Adipocyte (in vitro differentiated cells): ENCODE results near the gene LEKR1.

Experiments
- DNase-seq: peaks from one replicate; pipeline ENCODE4 v3.0.0-alpha.2; 2015; ENCODE audit warnings: low read depth
- H3K27me3 ChIP-seq: replicated peaks from 2 replicates; pipeline ENCODE4 v1.7.0; 2013; ENCODE audit warnings: mild to moderate bottlenecking, low read length, moderate library complexity; ENCODE audit not compliant: control insufficient read depth, insufficient read depth
- H3K36me3 ChIP-seq: 2 replicates; pipeline ENCODE4 v1.7.0; 2013; ENCODE audit warnings: low read length, mild to moderate bottlenecking, moderate library complexity; ENCODE audit not compliant: control insufficient read depth, insufficient read depth, severe bottlenecking
- H3K4me1 ChIP-seq: 2 replicates; pipeline ENCODE4 v1.7.0; 2013; ENCODE audit warnings: mild to moderate bottlenecking, low read length, moderate library complexity; ENCODE audit not compliant: control insufficient read depth, insufficient read depth
- H3K4me3 ChIP-seq: 2 replicates; pipeline ENCODE4 v1.7.0; 2013; ENCODE audit warnings: mild to moderate bottlenecking, low read length, moderate library complexity
- H3K9ac ChIP-seq: 2 replicates; pipeline ENCODE4 v1.7.0; 2013; ENCODE audit warnings: mild to moderate bottlenecking, low read length, moderate library complexity
- H3K9me3 ChIP-seq: 2 replicates; pipeline ENCODE4 v1.7.0; 2013; ENCODE audit warnings: mild to moderate bottlenecking, low read length, moderate library complexity; ENCODE audit not compliant: control insufficient read depth

LEKR1 gene

GRCh38 chr3:156826144-156826895, at the start of gene LEKR1:
LEKR1 (plus strand) TSS chr3:156826353; CDS start chr3:156829330, 2,977 bp downstream.
- H3K4me3 ChIP-seq, result peak within 1 kb of the TSS; percentile 92
- H3K36me3 ChIP-seq, result no peaks in the 10 kb centered on the region
- DNase-seq, result peak; percentile 87
- H3K4me1 ChIP-seq, result peaks cover 5% of the 10 kb centered on the region
- no peaks in the 10 kb centered on the region for H3K27me3 ChIP-seq
- no peaks in the 10 kb centered on the region for H3K9me3 ChIP-seq
- H3K9ac ChIP-seq, result peak within 1 kb of the TSS; percentile 90

GRCh38 chr3:156776871-156777270, 49.3 kb upstream of the LEKR1 start:
- H3K4me1 ChIP-seq, result peaks cover 10% of the 10 kb centered on the region

GRCh38 chr3:156781310-156782230, 44.6 kb upstream of the LEKR1 start:
- no peaks in the 10 kb centered on the region for H3K27me3 ChIP-seq
- no peaks in the 10 kb centered on the region for H3K9me3 ChIP-seq
- no peak overlapping the region for H3K9ac ChIP-seq
- no peaks in the 10 kb centered on the region for H3K36me3 ChIP-seq
- DNase-seq, result no peak
- no peak overlapping the region for H3K4me3 ChIP-seq
- H3K4me1 ChIP-seq, result peaks cover 3% of the 10 kb centered on the region

More at GRCh38 chr3:156776871-156777270, 49.3 kb upstream of the LEKR1 start:
- no peak for DNase-seq
- no peaks in the 10 kb centered on the region for H3K9me3 ChIP-seq
- H3K9ac ChIP-seq, result no peak overlapping the region
- no peaks in the 10 kb centered on the region for H3K27me3 ChIP-seq
- H3K4me3 ChIP-seq, result no peak overlapping the region
- H3K36me3 ChIP-seq, result no peaks in the 10 kb centered on the region

GRCh38 chr3:156782319-156782718, 43.8 kb upstream of the LEKR1 start:
- Histone ChIP-seq H3K9me3 (no peaks in the 10 kb centered on the region), H3K4me3 (no peak overlapping the region), H3K9ac (no peak overlapping the region), H3K27me3 (no peaks in the 10 kb centered on the region), H3K36me3 (no peaks in the 10 kb centered on the region), H3K4me1 (no peaks in the 10 kb centered on the region)
- DNase-seq, result no peak

GRCh38 chr3:156782921-156783320, 43.2 kb upstream of the LEKR1 start:
- H3K9me3 ChIP-seq, result no peaks in the 10 kb centered on the region
- no peak overlapping the region for H3K9ac ChIP-seq
- no peaks in the 10 kb centered on the region for H3K36me3 ChIP-seq
- no peak overlapping the region for H3K4me3 ChIP-seq
- no peaks in the 10 kb centered on the region for H3K27me3 ChIP-seq
- peaks cover 6% of the 10 kb centered on the region for H3K4me1 ChIP-seq
- DNase-seq, result no peak

GRCh38 chr3:156787001-156787400, 39.2 kb upstream of the LEKR1 start:
- H3K27me3 ChIP-seq, result no peaks in the 10 kb centered on the region
- no peak overlapping the region for H3K4me3 ChIP-seq
- H3K4me1 ChIP-seq, result peaks cover 24% of the 10 kb centered on the region
- no peak for DNase-seq
- H3K9ac ChIP-seq, result no peak overlapping the region
- H3K36me3 ChIP-seq, result no peaks in the 10 kb centered on the region
- no peaks in the 10 kb centered on the region for H3K9me3 ChIP-seq

GRCh38 chr3:156787926-156788663, 38.1 kb upstream of the LEKR1 start:
- Histone ChIP-seq H3K36me3 (no peaks in the 10 kb centered on the region), H3K4me1 (peaks cover 34% of the 10 kb centered on the region), H3K9me3 (no peaks in the 10 kb centered on the region), H3K4me3 (peak overlapping the region; percentile 3), H3K9ac (peak overlapping the region; percentile 26), H3K27me3 (no peaks in the 10 kb centered on the region)
- DNase-seq, result peak; percentile 88

GRCh38 chr3:156788846-156789245, 37.3 kb upstream of the LEKR1 start:
- no peaks in the 10 kb centered on the region for H3K36me3 ChIP-seq
- H3K27me3 ChIP-seq, result no peaks in the 10 kb centered on the region
- DNase-seq, result no peak
- peak overlapping the region; percentile 26 for H3K9ac ChIP-seq
- H3K4me1 ChIP-seq, result peaks cover 40% of the 10 kb centered on the region
- H3K9me3 ChIP-seq, result no peaks in the 10 kb centered on the region
- peak overlapping the region; percentile 3 for H3K4me3 ChIP-seq

- peak; percentile 44 for DNase-seq
- Histone ChIP-seq H3K9me3 (no peaks in the 10 kb centered on the region), H3K27me3 (no peaks in the 10 kb centered on the region), H3K9ac (no peak overlapping the region), H3K36me3 (no peaks in the 10 kb centered on the region), H3K4me3 (no peak overlapping the region), H3K4me1 (peaks cover 40% of the 10 kb centered on the region)
These were observed 36.0 kb upstream of the LEKR1 start for GRCh38 chr3:156790156-156790555.

GRCh38 chr3:156792114-156792513, 34.0 kb upstream of the LEKR1 start:
- Histone ChIP-seq H3K27me3 (no peaks in the 10 kb centered on the region), H3K9me3 (no peaks in the 10 kb centered on the region), H3K4me3 (no peak overlapping the region), H3K4me1 (peaks cover 47% of the 10 kb centered on the region), H3K36me3 (no peaks in the 10 kb centered on the region), H3K9ac (no peak overlapping the region)
- DNase-seq, result no peak

GRCh38 chr3:156792536-156792935, 33.6 kb upstream of the LEKR1 start:
- H3K9ac ChIP-seq, result no peak overlapping the region
- no peaks in the 10 kb centered on the region for H3K27me3 ChIP-seq
- H3K4me1 ChIP-seq, result peaks cover 46% of the 10 kb centered on the region
- no peaks in the 10 kb centered on the region for H3K9me3 ChIP-seq
- no peaks in the 10 kb centered on the region for H3K36me3 ChIP-seq
- H3K4me3 ChIP-seq, result no peak overlapping the region
- no peak for DNase-seq
